GM19025 (cell line): Measurements from ENCODE around the gene HDAC7.
"Not testable (repeated sequence)": the region's sequence is repeated elsewhere in the genome, so short reads cannot be mapped to it uniquely, and the experiment has no call there.

Experiments used
- ATAC-seq: cut with Tn5 transposase; IDR thresholded peaks from one replicate; pipeline ENCODE4 v1.9.1; 2021; ENCODE audit warnings: mild to moderate bottlenecking, low read depth, moderate library complexity; ENCODE audit not compliant: unreplicated experiment

HDAC7 gene

GRCh38 chr12:47850153-47851084 is 30.7 kb upstream of the HDAC7 start:
- ATAC-seq: no peak

GRCh38 chr12:47849261-47849660 is 29.6 kb upstream of the HDAC7 start:
- ATAC-seq: no peak

GRCh38 chr12:47848853-47849252 is 29.1 kb upstream of the HDAC7 start:
- ATAC-seq: no peak

- ATAC-seq: no peak
Observed at GRCh38 chr12:47846294-47846996, 26.7 kb upstream of the HDAC7 start.

GRCh38 chr12:47845081-47845480 is 25.4 kb upstream of the HDAC7 start:
- no peak for ATAC-seq

- no peak for ATAC-seq
Observed at GRCh38 chr12:47844264-47845019, 24.7 kb upstream of the HDAC7 start.

- ATAC-seq: no peak
Observed at GRCh38 chr12:47843226-47843980, 23.7 kb upstream of the HDAC7 start.

- ATAC-seq: not testable (repeated sequence)
Observed at GRCh38 chr12:47842543-47842942, 22.8 kb upstream of the HDAC7 start.

- ATAC-seq: no peak
Observed at GRCh38 chr12:47841910-47842309, 22.2 kb upstream of the HDAC7 start.

- no peak for ATAC-seq
Observed at GRCh38 chr12:47841501-47841900, 21.8 kb upstream of the HDAC7 start.

GRCh38 chr12:47840571-47840970 is 20.9 kb upstream of the HDAC7 start:
- no peak for ATAC-seq

- ATAC-seq: no peak
Observed at GRCh38 chr12:47839214-47839876, 19.6 kb upstream of the HDAC7 start.

GRCh38 chr12:47838286-47838931 is 18.7 kb upstream of the HDAC7 start:
- no peak for ATAC-seq

- no peak for ATAC-seq
Observed at GRCh38 chr12:47837190-47838171, 17.8 kb upstream of the HDAC7 start.

- no peak for ATAC-seq
Observed at GRCh38 chr12:47835831-47836155, 16.1 kb upstream of the HDAC7 start.

- no peak for ATAC-seq
Observed at GRCh38 chr12:47835006-47835830, 15.5 kb upstream of the HDAC7 start.

GRCh38 chr12:47834199-47834903 is 14.6 kb upstream of the HDAC7 start:
- ATAC-seq: no peak
